GM21447 (cell line): ENCODE measurements around the gene TAMM41.
A peak's percentile ranks its signal among the peaks of the same experiment; 100 is the strongest.
"Not testable (repeated sequence)": the region's sequence is repeated elsewhere in the genome, so short reads cannot be mapped to it uniquely, and the experiment has no call there.

ENCODE experiments used
- ATAC-seq: cut with Tn5 transposase; IDR thresholded peaks from one replicate; pipeline ENCODE4 v1.9.1; 2021; ENCODE audit not compliant: unreplicated experiment

Gene TAMM41

DNA sequence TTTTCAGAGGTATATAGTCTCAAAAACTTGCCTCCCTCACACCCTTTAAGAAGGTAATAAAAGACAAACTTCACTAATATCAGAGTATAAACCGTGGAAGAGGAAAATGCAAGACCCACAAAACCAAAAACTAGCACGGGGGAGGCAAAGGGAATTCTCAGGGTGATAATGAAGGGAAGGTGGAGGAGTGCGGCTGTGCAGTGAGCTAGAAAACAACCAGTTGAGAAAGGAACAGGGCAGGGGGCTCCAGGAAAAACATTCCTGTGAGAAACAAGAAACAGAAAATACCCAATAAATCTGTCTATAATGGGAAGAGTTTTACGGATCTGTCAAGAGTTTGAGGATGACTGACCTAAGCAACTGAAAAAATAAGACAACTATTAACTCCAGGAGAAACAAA is 31.6 kb downstream of the TAMM41 start:
- ATAC-seq: no peak

DNA sequence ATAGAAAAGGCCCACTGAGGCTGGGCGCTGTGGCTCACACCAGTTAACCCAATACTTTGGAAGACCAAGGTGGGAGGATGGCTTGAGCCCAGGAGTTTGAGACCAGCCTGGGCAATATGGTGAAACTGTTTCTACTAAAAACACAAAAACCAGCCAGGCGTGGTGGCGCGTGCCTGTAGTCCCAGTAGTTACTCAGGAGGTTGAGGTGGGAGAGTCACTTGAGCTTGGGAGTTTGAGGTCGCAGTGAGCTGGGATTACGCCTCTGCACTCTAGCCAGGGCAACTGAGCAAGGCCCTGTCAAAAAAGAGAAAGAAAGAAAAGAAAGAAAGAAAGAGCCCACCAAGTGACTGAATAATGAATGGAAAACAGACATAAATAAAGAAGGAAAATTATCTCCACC is 32.0 kb downstream of the TAMM41 start:
- no peak for ATAC-seq

DNA sequence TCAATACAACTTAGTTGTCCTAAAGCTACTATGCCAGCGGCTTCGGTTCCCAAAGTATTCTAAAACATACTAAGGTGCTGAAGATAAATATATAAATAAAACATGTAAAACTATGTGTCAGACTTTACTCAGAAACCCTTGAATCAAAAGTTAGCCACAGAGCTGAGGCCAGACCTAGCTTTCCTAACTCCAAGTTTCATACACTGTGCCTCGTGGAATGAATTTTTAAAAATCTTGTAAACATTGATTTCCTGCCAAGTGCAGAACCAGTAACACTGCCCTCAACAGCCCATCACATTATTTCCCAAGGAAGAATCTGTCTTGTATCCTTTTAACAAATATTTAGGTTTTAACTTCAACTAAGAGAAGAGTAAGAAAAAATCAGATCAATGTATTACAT is 36.4 kb downstream of the TAMM41 start:
- no peak for ATAC-seq

DNA sequence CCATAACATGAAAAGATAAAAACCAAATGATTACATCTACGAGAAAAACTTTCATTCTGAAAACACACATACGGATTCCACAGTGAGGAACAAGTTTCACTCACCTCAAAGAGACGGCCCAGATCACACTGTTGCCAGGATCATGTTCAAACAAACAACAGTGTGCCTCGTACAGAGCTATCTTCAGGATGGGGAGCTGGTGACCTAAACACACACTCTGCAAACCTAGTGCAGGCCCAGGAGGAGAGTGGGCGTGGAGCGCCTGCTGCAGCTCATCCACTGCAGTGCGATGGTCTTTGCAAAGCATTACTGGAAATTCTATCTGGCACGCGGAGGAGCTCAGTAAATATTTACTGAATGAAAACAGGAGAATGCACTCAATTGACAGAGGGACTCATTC is 38.5 kb downstream of the TAMM41 start:
- no peak for ATAC-seq

DNA sequence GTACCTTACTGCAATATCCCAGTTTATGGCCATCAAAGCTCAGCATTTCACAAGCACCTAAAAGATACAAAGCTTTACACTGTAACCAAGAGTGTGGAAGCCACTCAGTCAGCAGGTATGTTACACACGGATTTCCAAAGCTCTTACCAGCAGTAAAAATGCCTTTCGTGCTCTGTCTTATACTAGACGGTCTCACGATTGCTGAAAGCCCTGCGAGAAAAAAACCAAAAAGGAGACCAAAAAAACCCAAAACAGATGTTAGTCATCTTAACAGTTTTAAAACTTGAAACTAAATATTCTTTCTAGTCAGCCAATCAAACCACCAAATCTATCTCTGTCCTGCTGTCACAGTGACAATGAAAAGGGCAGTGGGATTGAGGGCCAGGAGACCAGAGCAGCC is 39.0 kb downstream of the TAMM41 start:
- no peak for ATAC-seq

DNA sequence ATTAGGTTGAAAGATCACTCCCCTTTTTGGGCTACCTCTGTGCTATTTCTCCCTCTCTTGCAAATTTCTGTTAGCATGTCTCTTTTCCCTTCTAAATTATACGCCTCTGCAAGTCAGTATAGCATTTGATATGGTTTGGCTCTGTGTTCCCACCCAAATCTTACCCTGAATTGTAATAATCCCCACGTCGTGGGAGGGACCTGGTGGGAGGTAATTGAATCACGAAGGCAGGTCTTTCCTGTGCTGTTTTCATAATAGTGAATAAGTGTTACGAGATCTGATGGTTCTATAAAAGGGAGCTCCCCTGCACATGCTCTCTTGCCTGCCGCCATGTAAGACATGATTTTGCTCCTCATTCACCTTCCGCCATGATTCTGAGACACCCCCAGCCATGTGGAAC is 41.0 kb downstream of the TAMM41 start:
- ATAC-seq: no peak

DNA sequence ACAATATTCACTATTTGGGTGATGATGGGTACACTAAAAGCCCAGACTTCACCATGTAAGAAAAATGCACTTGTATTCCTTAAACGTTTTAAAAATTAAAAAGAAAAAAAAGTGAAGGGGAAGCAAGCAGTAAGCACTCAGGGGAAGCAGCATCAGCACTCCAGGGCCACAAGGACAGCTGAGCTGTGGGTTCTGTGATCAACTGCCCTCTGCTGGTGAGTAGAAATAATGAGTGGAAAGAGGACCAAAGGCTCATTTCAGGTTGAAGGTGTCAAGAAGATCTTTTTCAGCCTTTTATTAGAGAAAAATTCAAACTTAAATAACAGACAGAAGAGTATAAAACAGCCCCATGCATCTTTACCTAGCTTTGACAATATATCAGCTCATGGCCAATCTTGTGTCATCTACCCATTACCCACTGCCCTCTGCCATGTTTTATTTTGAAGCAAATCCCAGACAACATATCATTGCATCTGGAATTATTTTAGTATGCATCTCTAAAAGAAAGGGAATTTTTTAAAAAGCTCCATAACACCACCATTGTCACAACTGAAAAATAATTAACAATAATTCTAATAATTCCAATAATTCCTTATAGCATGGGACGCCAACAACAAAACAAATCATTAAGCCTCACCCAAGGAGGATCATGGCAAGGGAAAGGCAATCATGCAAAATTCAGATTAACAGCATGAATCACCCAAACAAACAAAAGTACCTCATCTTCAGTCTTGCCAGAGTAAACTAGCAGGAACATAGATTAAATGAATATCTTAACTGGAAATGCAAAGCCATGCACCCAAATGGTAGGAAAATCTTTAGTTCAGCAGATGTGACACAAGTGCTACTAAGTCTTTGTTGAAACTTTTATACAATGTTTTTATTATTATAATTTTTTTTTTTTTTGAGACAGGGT is 42.5 kb downstream of the TAMM41 start:
- peak; percentile 74 for ATAC-seq

DNA sequence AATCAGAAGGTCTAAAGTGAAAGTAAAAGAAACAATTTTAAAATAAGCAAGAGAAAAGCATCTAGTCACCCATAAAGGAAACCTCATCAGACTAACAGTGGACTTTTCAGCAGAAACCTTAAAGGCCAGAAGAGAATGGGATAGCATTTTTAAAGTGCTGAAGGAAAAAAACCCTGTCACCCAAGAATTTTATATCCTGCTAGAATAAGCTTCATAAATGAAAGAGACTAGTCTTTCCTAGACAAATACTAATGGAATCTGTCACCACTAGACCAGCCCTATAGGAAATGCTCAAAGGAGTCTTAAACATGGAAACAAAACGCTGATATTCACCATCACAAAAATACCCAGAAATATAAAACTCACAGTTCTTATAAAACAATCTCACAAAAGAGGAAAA is 46.9 kb downstream of the TAMM41 start:
- ATAC-seq: no peak

DNA sequence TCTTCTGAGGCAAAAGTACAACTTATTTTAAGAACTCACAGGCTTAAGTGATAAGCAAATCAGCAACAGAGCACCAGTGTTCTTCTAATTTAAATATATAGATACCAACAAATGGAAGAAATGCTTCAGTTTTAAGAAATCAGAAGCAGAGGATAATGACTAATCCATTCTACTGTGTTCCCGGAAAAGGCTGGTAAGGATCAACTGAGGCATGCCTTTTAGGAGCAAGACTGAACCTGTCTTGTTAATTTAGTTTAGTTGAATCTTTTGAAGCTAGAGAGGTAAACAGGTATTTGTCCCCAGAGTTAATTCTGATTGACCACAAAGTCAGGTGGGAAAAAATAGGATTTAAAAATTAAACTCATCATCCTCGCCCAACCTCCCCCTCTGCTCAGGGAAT is 51.8 kb downstream of the TAMM41 start:
- no peak for ATAC-seq

DNA sequence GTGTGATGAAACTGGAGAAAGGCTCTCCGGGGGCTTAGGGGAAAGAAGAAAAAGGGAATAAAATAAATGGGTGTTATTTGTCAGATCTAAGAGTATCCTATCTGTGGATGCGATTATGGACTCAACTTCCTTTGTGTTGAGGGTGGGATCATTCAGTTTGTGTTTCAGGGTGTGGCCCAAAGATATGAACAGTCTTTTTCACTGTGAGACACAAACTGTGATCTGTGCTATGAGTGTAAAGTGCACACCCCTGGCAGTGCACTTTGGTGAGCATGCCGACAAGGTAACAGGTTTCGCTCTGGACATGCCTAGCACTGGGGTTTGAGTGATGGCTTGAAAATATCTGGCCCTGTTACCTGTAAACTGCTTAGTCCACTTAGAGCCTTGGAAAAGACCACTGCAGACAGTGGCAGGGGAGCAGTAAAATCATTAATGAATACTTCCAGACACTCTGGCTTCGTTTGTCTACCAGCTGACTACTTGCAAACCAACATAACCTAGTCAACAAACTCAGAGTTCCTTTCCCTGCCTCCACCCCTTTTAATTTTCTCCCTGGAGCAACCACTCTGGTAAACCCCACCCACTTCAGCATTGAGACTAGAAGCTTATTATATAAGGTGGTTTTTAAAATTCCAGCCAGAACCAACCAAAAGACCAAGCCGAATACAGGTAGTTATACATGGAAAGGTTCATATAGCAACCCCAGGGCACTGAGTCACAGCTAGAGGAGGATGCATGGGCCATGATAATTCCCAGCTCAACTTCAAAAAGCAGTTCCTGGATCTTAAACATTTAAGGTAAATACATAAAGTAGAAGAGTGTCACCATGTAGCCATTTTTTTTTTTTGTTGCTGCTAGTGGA is 55.1 kb downstream of the TAMM41 start:
- no peak for ATAC-seq

DNA sequence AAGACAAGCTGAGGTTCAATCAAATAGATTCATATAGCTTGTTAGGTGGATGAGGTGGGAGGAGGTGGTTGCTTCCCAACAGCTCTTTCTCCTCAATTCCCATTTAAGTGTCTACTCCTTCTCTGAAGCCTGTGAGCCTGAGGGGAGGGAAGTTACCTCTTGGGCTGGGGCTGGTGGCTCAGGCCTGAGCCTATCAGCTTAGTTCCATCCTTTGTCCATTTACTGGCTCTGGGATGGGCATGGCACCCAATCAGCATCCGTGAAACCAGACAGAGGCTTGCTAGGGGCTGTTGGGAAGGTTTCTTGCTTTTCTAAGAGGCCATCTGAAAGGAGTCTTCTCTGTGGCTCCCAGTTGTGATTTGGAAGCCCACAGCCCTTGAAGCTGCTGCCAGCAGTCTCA is 57.3 kb downstream of the TAMM41 start:
- no peak for ATAC-seq

DNA sequence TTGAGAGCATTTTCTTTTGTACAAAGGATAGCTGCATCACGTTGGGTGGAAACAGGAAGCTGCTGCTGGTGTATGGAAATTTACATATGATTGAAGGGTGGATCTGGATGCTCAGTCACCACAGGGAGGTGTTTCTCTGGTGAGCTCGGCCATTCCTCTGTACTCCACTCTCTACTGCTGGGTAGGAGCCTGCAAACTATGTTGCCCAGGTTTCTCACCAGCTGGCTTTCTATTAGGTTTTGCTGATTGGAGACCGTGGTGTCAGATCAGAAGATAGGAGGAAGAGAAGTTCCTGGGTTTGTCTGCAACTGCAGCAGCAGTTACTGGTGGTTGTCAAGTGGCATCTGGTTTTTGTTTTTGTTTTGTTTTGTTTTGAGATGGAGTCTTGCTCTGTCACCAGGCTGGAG is 61.7 kb downstream of the TAMM41 start:
- no peak for ATAC-seq

DNA sequence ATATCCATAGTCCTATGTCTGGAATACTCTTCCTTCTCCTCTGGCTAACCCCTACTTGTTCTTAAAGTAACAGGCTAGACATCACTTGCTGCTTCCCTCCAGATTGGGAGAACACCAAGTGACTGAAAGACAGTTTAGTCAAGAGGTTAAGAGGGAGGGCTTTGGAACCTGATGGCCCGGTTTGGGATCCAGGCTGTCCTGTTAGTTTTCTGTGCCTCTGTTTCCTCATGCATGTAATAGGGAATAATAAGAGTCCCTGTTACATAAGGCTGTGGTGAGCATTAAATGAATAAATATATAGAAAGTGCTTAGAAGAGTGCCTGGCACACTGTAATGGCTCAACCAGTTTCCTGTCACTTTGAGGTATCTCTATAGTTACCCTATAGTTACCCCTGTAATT is 66.3 kb downstream of the TAMM41 start:
- ATAC-seq: no peak

DNA sequence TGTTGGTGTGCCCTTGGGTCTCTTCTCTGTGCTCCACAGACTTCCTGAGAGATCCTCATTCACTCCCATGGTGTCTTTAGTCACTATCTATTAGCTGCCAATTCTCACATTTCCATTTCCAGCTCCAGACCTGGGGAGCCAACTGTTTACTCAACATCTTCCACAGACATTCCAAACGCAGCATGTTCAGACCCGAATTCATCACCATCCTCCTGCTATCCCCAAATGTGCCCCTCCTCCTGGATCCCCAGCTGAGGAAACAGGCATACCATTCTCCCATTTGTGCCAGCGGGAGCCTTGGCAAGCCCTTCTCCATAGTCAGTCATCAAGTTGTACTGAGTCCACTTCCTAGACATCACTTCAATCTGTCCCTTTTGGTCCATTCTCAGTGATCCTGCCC is 67.1 kb downstream of the TAMM41 start:
- no peak for ATAC-seq

DNA sequence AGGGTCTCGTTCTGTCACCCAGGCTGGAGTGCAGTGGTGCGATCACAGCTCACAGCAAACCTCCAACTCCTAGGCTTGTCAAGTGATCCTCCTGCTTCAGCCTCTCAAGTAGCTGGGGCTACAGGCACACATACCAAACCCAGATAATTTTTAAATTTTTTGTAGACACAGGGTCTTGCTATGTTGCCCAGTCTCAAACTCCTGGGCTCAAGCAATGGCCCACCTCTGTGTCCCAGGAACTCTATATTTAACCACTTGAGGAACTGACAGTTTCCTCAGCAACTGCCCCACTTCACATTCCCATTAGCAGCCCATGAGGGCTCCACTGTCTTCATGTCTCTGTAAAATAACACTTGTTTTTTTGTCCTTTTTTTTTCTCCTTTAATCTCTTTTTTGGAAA is 68.4 kb downstream of the TAMM41 start:
- no peak for ATAC-seq

DNA sequence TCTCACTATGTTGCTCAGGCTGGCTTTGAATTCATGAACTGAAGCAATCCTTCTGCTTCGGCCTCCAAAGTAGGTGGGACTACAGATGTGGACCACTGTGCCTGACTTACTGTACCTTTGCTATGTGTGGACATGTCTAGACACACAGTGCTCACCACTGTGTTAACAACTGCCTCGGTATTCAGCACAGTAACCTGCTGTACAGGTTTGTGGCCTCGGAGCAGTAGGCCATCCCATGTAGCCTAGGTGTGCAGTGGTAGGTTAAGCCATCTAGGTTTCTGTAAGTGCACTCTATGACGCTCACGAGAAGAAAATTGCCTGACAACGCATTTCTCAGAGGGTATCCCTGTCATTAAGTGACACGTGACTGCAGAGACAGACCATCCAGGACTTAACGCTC is 70.3 kb downstream of the TAMM41 start:
- no peak for ATAC-seq

DNA sequence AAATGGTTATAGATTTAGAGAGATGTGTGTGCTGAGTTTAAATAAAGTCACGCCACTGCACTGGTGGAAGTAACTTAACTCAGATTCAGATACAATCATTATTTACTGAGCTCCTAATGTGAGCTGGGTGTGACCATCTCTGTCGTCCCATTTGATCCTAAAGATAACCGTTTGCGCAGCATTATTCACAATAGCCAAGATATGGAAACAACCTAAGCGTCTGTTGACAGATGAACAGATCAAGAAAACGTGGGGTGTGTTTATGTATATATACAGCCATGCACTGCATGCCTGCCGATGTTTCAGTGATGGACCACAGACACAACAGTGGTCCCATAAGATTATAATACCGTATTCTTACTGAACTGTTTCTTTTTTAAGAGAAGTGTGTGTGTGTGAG is 71.2 kb downstream of the TAMM41 start:
- no peak for ATAC-seq

DNA sequence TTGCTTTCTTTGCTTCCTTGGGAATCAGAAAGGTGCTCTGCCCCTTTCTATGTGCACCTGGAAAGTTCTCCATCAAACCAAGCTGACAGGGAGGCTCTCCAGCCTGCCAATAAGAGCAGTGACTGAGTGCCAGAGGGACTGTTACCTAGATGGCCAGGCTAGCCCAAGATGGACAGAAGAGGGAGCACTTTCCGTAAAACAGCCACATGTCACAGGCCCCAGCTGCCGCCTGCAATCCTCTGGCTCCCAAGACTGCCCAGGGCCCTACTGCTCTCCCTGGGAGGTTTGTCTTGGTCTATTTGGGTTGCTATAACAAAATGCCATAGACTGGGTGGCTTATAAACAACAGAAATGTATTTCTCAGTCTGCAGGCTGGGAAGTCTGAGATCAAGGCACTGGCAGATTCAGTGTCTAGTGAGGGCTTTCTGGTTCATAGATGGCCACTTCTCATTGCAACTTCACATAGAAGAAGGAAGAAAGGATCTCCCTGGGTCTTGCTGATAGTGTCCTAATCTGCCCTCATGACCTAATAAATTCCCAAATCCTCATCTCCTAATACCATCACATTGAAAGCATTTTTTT is 72.3 kb downstream of the TAMM41 start:
- no peak for ATAC-seq

DNA sequence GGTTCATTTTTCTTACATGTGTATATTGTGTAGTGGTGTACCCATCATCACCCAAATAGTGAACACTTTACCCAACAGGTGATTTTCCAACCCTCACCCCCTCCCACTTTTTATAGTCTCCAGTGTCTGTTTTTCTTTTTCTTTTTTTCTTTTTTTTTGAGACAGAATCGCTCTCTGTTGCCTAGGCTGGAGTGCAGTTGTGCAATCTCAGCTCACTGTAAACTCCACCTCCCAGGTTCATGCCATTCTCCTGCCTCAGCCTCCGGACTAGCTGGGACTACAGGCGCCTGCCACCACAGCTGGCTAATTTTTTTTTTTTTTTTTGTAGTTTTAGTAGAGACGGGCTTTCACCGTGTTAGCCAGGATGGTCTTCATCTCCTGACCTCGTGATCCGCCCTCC is 74.8 kb downstream of the TAMM41 start:
- not testable (repeated sequence) for ATAC-seq

DNA sequence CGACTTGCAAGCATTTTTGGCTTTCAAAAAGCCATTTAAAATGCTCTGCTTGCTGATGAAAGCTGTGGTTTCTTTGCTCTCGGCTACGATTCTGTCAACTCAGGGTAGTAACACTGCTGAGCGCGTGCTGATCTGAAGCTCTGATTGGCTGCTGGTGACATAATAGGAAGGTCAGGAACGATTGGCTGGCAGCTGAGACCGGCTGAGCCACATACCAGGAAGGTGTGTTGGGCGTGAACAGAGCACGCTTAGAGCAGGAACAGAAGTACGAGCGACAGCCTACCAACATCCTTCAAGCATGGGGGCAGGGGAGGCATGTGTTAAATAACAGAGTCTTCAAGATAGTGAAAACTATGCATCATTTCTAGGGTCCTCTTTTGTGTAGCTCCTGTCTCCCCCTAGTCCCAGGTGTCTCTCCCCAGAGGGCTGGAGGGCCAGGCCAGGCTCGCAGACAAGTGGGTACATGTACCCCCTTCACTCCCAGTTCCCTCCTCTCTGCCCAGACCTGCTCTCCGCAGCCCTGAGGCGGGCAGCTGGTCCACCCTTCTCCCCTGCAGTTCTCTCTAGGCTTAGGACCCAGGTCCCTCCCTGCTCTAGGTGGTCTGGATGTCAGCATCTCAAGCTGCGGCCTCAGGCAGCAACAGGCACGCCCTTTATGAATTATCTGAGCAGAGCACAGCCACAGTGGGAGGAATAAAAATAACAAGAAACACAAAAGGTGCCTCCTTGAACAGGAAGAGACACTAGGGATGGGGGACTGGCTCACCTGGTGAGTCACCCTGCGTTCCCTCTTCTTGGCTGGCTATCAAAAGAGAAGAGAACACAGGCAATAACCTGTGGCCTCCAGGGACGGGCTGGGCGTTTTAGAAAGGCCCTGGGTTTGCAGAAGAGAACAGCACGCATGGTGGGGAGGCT is 76.0 kb downstream of the TAMM41 start:
- ATAC-seq: peak; percentile 98
